ENCODE results near the gene CCDC159.

The CCDC159 gene

GRCh38 chr19:11339254-11340098 lies 6.8 kb upstream of the CCDC159 start, which contains the start of gene RAB3D (continued):
- TF ChIP-seq, protein P1, sequence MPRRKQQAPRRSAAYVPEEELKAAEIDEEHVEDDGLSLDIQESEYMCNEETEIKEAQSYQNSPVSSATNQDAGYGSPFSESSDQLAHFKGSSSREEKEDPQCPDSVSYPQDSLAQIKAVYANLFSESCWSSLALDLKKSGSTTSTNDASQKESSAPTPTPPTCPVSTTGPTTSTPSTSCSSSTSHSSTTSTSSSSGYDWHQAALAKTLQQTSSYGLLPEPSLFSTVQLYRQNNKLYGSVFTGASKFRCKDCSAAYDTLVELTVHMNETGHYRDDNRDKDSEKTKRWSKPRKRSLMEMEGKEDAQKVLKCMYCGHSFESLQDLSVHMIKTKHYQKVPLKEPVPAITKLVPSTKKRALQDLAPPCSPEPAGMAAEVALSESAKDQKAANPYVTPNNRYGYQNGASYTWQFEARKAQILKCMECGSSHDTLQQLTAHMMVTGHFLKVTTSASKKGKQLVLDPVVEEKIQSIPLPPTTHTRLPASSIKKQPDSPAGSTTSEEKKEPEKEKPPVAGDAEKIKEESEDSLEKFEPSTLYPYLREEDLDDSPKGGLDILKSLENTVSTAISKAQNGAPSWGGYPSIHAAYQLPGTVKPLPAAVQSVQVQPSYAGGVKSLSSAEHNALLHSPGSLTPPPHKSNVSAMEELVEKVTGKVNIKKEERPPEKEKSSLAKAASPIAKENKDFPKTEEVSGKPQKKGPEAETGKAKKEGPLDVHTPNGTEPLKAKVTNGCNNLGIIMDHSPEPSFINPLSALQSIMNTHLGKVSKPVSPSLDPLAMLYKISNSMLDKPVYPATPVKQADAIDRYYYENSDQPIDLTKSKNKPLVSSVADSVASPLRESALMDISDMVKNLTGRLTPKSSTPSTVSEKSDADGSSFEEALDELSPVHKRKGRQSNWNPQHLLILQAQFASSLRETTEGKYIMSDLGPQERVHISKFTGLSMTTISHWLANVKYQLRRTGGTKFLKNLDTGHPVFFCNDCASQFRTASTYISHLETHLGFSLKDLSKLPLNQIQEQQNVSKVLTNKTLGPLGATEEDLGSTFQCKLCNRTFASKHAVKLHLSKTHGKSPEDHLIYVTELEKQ (tag by site-specific recombination; IDR thresholded peaks at IDR 0.05; ENCODE audit: borderline replicate concordance) = no peak
- TF ChIP-seq MEIS1 (CRISPR knock-in tag; IDR thresholded peaks at IDR 0.05; ENCODE audit: borderline replicate concordance) (no peak), WT1 (tag by site-specific recombination; IDR thresholded peaks at IDR 0.05) (no peak), ZNF341 (tag by site-specific recombination; IDR thresholded peaks at IDR 0.05; ENCODE audit: low read depth) (no peak), ZIC2 (tag by site-specific recombination; IDR thresholded peaks at IDR 0.05) (peak; percentile 61), ZNF488 (tag by site-specific recombination; IDR thresholded peaks at IDR 0.05) (no peak), ZNF580 (tag by site-specific recombination; IDR thresholded peaks at IDR 0.05) (peak; percentile 18; the same call in 1 of the 2 replicates), KLF9 (tag by site-specific recombination; IDR thresholded peaks at IDR 0.05; ENCODE audit: low read depth) (peak; percentile 58; the same call in 1 of the 2 replicates), ZNF366 (tag by site-specific recombination; conservative IDR thresholded peaks at IDR 0.05) (peak; percentile 60), ZNF529 (tag by site-specific recombination; IDR thresholded peaks at IDR 0.05; ENCODE audit: insufficient replicate concordance) (no peak), ZNF449 (tag by site-specific recombination; IDR thresholded peaks at IDR 0.05) (no peak), ZNF354C (tag by site-specific recombination; IDR thresholded peaks at IDR 0.05; ENCODE audit: borderline replicate concordance, low read depth) (no peak), ZBTB6 (tag by site-specific recombination; IDR thresholded peaks at IDR 0.05) (no peak), ZNF26 (tag by site-specific recombination; IDR thresholded peaks at IDR 0.05) (no peak), SCRT2 (tag by site-specific recombination; IDR thresholded peaks at IDR 0.05) (no peak), KLF1 (tag by site-specific recombination; IDR thresholded peaks at IDR 0.05) (peak; percentile 98), ZNF335 (tag by site-specific recombination; conservative IDR thresholded peaks at IDR 0.05) (no peak), SP7 (tag by site-specific recombination; IDR thresholded peaks at IDR 0.05) (no peak), ZNF776 (tag by site-specific recombination; IDR thresholded peaks at IDR 0.05; ENCODE audit: borderline replicate concordance) (no peak), ZNF585B (tag by site-specific recombination; IDR thresholded peaks at IDR 0.05) (no peak), GLI2 (tag by site-specific recombination; IDR thresholded peaks at IDR 0.05; ENCODE audit: borderline replicate concordance, low read depth) (no peak), ZNF24 (tag by site-specific recombination; IDR thresholded peaks at IDR 0.05) (no peak)
- TF ChIP-seq, protein P2, sequence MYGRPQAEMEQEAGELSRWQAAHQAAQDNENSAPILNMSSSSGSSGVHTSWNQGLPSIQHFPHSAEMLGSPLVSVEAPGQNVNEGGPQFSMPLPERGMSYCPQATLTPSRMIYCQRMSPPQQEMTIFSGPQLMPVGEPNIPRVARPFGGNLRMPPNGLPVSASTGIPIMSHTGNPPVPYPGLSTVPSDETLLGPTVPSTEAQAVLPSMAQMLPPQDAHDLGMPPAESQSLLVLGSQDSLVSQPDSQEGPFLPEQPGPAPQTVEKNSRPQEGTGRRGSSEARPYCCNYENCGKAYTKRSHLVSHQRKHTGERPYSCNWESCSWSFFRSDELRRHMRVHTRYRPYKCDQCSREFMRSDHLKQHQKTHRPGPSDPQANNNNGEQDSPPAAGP (tag by site-specific recombination; IDR thresholded peaks at IDR 0.05) = no peak; the same call in 1 of the 2 replicates
- TF ChIP-seq, protein P3, sequence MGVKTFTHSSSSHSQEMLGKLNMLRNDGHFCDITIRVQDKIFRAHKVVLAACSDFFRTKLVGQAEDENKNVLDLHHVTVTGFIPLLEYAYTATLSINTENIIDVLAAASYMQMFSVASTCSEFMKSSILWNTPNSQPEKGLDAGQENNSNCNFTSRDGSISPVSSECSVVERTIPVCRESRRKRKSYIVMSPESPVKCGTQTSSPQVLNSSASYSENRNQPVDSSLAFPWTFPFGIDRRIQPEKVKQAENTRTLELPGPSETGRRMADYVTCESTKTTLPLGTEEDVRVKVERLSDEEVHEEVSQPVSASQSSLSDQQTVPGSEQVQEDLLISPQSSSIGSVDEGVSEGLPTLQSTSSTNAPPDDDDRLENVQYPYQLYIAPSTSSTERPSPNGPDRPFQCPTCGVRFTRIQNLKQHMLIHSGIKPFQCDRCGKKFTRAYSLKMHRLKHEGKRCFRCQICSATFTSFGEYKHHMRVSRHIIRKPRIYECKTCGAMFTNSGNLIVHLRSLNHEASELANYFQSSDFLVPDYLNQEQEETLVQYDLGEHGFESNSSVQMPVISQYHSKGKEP (tag by site-specific recombination; IDR thresholded peaks at IDR 0.05) = 0 out of 2 replicates have a peak, but pooled peaks have one; percentile 13
- TF ChIP-seq, protein P4, sequence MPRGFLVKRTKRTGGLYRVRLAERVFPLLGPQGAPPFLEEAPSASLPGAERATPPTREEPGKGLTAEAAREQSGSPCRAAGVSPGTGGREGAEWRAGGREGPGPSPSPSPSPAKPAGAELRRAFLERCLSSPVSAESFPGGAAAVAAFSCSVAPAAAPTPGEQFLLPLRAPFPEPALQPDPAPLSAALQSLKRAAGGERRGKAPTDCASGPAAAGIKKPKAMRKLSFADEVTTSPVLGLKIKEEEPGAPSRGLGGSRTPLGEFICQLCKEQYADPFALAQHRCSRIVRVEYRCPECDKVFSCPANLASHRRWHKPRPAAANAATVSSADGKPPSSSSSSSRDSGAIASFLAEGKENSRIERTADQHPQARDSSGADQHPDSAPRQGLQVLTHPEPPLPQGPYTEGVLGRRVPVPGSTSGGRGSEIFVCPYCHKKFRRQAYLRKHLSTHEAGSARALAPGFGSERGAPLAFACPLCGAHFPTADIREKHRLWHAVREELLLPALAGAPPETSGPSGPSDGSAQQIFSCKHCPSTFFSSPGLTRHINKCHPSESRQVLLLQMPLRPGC (tag by site-specific recombination; IDR thresholded peaks at IDR 0.05) = no peak
